HG02938 (cell line): ENCODE data around the gene MRC1.
"Not testable (repeated sequence)": the region's sequence is repeated elsewhere in the genome, so short reads cannot be mapped to it uniquely, and the experiment has no call there.

Experiments
- ATAC-seq: cut with Tn5 transposase; IDR thresholded peaks from one replicate; pipeline ENCODE4 v1.9.1; 2021; ENCODE audit warnings: mild to moderate bottlenecking, moderate library complexity; ENCODE audit not compliant: unreplicated experiment

Gene MRC1

GRCh38 chr10:17891435-17891834 lies 82.3 kb downstream of the MRC1 start:
- ATAC-seq: no peak

DNA sequence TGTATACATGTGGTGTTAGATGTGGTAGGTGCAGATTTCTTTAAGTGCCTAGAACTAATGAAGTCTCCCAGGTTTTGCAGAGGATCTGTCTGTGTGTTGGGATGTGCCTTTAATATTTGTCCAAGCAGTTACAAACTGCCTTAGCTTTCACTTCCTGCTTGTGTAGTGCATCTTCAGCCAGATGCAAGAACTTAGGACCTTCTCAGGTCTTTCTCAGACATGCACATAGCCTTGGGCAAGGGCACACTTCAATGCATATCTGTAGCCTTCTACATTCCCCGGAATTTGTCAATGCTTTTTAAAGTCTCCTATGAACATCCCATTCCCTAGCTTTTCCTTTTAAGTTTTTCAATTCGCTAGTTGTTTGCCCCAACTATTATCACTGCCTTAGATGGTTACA lies 95.4 kb downstream of the MRC1 start:
- ATAC-seq: no peak

DNA sequence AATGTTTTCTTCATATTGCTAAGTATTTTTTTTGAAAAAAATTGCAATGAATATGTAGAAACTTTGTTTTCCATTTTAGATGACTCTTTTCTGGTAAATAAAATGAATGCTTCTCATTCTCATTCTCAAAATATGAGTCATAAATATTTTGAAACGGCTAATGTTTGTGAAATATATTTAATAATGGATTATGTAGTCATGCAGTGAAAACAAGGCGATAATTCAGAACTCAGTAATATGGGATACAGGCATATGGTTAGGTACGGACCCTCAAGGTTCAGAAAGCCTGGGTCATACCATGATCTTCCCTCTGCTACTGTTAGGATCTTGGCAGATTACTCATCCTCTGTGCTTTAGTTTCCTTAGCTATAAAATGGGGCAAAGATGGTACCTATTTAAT lies 96.3 kb downstream of the MRC1 start:
- ATAC-seq: no peak

- no peak for ATAC-seq
Measured at GRCh38 chr10:17906002-17906401, 96.9 kb downstream of the MRC1 start.

GRCh38 chr10:17907641-17908040 lies 98.5 kb downstream of the MRC1 start:
- no peak for ATAC-seq

DNA sequence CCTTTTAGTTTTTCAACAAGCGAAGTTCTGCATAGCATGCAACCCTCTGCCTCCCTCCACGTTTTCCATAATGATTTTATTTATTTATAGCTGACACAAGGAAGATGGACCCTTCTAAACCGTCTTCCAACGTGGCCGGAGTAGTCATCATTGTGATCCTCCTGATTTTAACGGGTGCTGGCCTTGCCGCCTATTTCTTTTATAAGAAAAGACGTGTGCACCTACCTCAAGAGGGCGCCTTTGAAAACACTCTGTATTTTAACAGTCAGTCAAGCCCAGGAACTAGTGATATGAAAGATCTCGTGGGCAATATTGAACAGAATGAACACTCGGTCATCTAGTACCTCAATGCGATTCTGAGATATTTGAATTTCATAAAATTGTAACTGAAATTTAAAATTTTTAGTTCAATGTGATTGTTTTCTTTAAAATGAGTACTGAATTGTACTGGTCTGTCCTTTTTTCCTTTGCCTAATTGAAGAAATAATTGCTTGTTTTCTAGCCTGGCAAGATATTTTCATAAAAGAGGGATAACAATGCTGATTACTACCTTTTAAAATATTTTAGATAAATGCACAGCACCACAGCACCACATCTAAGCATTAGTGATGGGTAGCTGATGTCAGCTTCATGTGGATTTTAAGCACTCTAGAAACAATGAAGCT lies 101.1 kb downstream of the MRC1 start:
- ATAC-seq: peak; percentile 62

DNA sequence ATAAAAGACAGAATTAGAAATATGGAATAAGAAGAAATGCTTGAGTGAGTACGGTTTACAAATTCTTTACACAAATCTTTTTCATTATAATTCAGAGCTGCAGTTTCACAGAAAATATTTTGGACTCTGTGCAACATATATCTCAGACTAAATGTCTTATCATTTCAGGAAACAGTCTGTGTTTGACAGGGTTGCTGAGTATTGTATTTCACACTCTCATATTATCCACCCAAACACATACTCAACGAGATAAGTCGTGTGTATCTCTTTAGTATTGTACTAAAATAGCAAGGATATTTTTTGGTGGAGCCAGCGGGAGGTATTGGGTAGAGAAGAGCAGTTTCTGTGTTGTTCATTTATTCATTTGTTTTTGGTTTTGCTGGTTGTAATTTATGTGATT lies 103.6 kb downstream of the MRC1 start:
- no peak for ATAC-seq

GRCh38 chr10:17913604-17914003 lies 104.5 kb downstream of the MRC1 start:
- no peak for ATAC-seq

DNA sequence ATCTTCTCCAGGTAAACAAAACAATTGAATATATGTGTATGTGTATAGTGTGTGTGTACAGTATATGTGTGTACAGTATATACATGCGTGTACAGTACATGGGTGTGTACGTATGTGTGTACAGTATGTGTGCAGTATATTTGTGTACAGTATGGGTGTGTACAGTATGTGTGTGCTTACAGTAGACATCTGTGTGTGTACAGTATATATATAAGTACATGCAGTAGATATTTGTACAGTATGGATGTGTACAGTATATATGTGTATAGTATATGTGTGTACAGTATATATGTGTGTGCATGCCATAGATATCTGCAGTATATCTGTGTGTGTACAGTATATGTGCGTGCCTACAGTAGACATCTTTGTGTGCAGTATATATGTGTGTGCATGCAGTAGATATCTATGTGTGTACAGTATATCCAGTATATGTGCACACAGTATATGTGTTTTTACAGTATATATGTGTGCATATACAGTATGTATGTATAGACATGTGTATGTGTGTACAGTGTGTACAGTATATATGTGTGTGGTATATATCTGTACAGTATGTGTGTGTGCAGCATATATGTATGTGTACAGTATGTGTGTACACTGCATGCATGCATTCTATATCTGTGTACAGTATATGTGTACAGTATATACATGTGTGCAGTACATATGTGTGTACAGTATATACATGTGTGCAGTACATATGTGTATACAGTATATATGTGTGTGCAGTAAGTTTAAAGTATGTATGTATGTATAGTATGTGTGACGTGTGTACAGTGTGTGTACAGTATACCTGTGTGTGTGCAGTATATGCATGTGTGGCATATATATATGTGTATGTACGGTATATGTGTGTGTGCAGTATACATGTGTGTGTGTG lies 105.3 kb downstream of the MRC1 start:
- no peak for ATAC-seq

DNA sequence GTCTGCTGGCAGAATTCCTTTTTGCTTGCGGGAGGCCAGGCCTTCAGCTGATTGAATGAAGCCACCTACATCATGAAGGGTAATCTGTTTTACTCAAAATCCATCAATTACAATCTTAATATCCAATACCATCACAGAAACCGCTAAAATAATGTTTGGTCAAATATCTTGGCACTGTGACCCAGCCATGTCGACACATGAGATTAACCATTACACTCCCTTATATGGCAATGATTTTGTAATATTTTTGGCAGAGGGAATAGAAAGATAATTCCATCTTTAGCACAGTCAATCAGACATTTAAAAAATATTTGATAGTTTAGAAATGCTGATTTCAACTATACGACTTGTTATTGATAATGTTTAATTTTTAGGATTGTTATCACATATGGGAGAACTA lies 106.0 kb downstream of the MRC1 start:
- ATAC-seq: no peak

DNA sequence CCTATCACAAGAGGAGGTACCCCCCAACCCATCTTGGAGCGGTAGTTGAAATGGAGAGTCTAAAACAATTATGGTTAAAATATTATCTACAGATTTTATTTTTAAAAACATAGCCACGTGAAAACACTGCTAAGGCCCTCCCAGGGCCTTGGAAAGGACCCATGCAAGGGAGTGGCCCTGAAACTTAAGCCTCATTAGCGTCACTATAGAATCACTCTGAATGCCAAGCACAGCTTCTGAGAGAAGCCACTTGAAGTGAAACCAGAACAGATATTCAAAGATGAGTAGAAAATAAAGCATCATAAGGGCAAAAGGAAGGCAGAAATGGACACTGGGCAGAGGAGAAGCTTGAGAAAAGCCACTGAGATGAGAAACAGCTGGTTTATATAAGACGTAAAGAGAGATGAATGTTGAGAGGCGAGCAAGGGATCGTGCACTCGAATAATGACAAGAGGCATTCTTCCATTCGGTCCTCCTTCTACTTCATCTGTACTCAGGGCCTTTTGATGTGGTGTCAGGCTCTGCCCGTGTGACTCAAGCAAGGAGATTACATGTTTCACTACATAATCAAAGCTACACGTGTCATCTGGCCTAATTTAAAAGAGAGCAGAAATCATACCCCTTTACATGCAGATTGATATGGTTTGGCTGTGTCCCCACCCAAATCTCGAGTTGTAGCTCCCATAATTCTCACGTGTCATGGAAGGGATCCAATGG lies 109.2 kb downstream of the MRC1 start:
- ATAC-seq: no peak

- ATAC-seq: no peak
Measured at GRCh38 chr10:17921378-17921777, 112.2 kb downstream of the MRC1 start.

DNA sequence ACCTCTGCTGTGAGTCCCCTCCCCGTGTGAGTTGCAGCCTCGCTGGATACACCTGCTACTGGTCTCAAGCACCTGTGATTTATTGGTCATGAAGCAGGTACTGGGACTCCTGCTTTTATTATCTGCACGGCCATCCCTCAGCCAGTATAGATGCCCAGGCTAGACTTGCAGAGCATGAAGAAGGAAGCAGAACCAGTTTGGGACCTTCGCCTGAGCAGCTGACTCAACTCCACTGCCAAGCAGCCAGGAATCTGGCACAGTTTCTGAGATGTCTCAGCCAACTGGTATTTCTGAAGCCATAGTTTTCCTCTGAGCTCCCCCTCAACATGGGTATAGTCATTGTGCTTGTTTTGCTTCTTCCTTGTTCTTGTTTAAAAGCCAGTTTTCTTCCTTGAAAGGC lies 114.6 kb downstream of the MRC1 start:
- ATAC-seq: no peak

DNA sequence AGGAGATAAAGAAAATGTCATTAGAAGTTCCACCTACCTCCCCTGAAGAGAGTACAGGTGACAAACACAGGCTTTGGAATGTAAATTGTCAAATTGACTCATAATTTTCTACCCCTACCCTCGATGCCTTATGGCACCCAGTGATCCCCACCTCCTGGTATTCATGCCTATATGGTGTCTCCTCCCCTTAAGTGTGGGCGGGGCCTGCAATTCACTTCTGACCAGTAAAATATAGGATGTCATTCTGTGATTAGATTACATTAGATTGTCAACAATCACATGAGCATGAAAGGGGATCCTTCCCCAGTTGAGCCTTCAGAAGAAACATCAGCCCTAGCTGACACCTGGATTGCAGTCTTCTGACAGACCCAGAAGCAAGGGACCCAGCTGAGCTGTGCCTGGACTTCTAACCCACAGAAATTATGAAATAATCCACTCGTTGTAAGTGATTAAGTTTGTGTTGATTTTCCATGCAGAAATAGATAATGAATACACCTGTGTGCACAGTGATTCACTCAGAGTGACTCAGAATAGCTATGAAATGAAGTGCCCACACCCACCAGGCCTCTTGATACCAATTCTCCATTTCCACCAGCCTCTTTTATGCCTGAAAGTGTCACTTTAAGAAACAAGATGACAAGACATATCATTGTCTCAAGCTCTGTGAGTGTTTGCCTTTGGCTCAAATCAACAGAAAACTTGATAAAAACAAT lies 134.0 kb downstream of the MRC1 start:
- ATAC-seq: no peak

DNA sequence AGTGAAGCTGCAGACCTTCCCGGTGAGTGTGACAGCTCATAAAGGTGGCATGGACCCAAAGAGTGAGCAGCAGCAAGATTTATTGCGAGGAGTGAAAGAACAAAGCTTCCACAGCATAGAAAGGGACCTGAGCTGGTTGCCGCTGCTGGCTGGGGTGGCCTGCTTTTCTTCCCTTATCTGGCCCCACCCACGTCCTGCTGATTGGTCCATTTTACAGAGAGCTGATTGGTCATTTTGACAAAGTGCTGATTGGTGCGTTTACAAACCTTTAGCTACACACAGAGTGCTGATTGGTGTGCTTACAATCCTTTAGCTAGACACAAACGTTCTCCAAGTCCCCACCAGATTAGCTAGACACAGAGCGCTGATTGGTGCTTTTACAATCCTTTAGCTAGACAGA lies 141.1 kb downstream of the MRC1 start:
- ATAC-seq: not testable (repeated sequence)

DNA sequence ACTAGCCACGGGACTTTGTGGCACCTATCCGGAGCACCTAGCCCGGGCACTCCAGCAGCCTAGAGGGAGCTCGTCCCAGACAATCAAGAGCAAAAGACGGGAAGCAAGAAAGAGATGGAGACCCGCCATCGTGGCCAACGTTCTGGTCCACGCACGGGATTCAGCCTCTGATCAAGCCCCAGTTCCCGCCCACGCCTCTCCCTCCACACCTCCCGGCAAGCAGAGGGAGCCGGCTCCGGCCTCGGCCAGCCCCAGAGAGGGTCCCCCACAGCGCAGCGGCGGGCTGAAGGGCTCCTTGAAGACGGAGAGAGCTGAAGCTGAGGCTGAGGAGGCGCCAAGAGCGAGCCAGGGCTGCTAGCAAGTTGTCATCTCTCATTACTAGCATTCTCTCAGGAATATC lies 141.6 kb downstream of the MRC1 start:
- no peak for ATAC-seq

- ATAC-seq: no peak
Measured at GRCh38 chr10:17951868-17952371, 142.8 kb downstream of the MRC1 start, which contains the start of gene SLC39A12. Gene SLC39A12 (plus strand): TSS chr10:17951918. CDS start chr10:17953277, 1,359 bp downstream.

GRCh38 chr10:17954372-17954771 lies 145.2 kb downstream of the MRC1 start:
- ATAC-seq: not testable (repeated sequence)

- no peak for ATAC-seq
Measured at GRCh38 chr10:17954861-17955260, 145.7 kb downstream of the MRC1 start.

- ATAC-seq: no peak
Measured at GRCh38 chr10:17958049-17958448, 148.9 kb downstream of the MRC1 start.

DNA sequence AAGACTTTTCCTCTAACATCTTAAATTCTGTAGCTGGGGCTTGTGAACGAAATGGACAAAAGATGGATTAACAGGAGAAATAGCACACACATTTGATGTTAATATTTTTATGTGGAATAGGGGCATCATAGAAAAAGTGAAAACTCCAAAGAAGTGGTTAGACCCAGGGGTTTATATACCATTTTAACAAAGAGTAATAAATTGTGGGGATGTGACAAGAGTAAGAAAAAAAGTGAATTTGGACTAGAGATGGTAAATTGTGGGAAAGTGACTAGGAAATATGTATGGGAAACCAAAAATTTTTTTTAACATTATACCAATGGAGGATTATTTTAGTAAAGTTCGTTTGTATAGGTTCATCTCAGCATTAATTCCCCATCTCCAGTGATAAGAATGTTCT lies 150.7 kb downstream of the MRC1 start:
- no peak for ATAC-seq
